Erythroblast (primary cell): ENCODE measurements around the gene SDHC.
"Not testable (repeated sequence)": the region's sequence is repeated elsewhere in the genome, so short reads cannot be mapped to it uniquely, and the experiment has no call there.

ENCODE experiments used
- DNase-seq, 2 experiments: peaks; one replicate each; lab custom pipeline; 2025; lab: John Stamatoyannopoulos, UW
- GATA1 ChIP-seq: IDR thresholded peaks from 2 replicates; pipeline ENCODE4 v1.6.1; 2011; ENCODE audit warnings: low read depth, mild to moderate bottlenecking, control low read depth, low read length, moderate library complexity
- POLR2A ChIP-seq: IDR thresholded peaks from 2 replicates; pipeline ENCODE4 v1.6.1; 2011; ENCODE audit warnings: mild to moderate bottlenecking, low read length

The SDHC gene

DNA sequence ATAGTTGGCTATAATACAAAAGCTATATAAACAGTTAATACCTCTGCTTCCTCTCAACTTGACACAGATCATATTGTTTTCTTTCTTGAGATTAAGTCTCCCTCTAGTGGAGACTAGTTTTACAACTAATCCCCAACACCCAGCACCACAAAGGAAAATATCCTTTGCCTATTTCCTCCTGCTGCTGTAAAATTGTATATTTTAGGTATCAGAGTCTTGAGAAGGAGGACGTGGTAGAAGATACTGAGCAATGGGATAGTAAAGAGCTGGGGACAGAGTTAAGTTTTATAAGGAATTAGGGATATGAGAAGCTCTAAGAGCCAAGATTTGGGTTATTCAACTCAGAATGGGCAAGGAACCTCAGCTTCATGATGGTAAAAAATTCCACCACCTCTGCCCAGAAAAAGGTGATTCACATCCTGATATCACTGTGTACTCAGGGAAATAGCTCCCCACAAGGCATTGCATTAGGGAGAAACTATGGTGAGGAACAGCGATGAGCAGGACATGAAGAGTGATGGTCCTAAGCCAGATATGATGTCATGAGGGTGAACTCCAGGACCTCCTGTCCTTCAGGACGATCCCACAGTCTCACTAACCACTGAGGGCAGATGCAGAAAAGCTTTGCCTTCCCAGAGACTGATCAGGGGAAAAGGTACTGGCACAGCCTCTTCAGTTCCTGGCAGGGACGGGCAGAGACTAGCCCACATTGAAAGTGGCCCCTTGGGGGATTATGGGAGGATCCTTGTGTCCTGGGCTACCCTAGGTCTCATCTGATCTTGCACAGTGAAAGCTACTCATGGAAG is 68.2 kb downstream of the SDHC start:
- no peak for TF ChIP-seq GATA1
- no peak for TF ChIP-seq POLR2A

GRCh38 chr1:161388639-161389038 is 74.5 kb downstream of the SDHC start:
- TF ChIP-seq GATA1 (no peak), POLR2A (no peak)
- peak; percentile 16 to 22 for DNase-seq

More for the DNA sequence above, 68.2 kb downstream of the SDHC start:
- peak; percentile 63 to 72 for DNase-seq

DNA sequence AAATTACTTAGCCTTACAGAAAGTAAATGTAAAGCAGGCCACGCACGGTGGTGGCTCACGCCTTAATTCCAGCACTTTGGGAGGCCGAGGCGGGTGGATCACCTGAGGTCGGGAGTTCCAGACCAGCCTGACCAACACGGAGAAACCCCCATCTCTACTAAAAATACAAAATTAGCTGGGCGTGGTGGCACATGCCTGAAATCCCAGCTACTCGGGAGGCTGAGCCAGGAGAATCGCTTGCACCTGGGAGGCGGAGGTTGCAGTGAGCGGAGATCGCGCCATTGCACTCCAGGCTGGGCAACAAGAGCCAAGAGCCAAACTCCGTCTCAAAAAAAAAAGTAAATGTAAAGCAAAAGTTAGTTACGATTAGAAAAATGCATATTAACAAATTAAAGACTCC is 75.0 kb downstream of the SDHC start:
- not testable (repeated sequence) for DNase-seq

GRCh38 chr1:161389691-161390558 is 75.7 kb downstream of the SDHC start:
- TF ChIP-seq POLR2A, result peak; percentile 95
- no peak for TF ChIP-seq GATA1
- DNase-seq, result peak; percentile 97 to 99

DNA sequence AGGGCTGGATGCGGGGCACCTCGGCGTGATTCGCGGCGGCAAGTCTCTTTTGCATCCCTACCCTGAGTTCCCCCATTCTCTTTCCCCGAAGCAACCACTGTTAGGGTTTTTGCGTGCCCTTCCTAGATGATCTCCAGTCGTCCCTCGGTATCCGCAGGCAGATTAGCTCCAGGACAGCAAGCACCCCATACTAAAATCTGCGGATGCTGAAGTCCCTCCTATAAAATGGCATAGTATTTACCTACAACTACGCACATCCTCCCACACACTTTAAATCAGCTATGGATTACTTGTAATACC is 76.3 kb downstream of the SDHC start:
- TF ChIP-seq POLR2A, result no peak
- TF ChIP-seq GATA1, result no peak

GRCh38 chr1:161391136-161391535 is 77.0 kb downstream of the SDHC start:
- not testable (repeated sequence) for DNase-seq

More for the DNA sequence above, 76.3 kb downstream of the SDHC start:
- no peak for DNase-seq

GRCh38 chr1:161391611-161392010 is 77.4 kb downstream of the SDHC start:
- DNase-seq, result no peak
- TF ChIP-seq GATA1 (no peak), POLR2A (no peak)

DNA sequence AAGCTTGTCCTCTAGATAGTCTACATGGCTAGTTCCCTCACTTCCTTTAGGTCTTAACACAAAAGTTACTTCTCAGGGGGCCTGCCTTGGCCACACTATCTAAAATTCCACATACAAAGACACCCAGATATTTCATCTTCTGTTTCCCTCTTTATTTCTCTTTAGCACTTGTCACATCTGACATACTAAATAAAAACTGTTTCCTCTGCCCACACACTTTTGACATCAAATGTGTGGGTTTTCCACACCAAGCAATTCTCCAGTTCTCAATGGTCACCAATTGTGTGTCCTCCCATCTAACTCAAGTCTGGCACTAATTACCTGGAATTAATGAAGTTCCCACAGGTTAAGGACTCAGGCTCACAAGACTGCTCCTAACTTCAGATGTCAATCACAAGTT is 79.0 kb downstream of the SDHC start:
- no peak for TF ChIP-seq POLR2A
- TF ChIP-seq GATA1, result no peak

GRCh38 chr1:161397038-161397437 is 82.9 kb downstream of the SDHC start:
- DNase-seq, result not testable (repeated sequence)

More for the DNA sequence above, 79.0 kb downstream of the SDHC start:
- DNase-seq, result no peak

- no peak for TF ChIP-seq GATA1
- TF ChIP-seq POLR2A, result no peak
- DNase-seq, result no peak
These were observed 84.7 kb downstream of the SDHC start for GRCh38 chr1:161398900-161399256.

DNA sequence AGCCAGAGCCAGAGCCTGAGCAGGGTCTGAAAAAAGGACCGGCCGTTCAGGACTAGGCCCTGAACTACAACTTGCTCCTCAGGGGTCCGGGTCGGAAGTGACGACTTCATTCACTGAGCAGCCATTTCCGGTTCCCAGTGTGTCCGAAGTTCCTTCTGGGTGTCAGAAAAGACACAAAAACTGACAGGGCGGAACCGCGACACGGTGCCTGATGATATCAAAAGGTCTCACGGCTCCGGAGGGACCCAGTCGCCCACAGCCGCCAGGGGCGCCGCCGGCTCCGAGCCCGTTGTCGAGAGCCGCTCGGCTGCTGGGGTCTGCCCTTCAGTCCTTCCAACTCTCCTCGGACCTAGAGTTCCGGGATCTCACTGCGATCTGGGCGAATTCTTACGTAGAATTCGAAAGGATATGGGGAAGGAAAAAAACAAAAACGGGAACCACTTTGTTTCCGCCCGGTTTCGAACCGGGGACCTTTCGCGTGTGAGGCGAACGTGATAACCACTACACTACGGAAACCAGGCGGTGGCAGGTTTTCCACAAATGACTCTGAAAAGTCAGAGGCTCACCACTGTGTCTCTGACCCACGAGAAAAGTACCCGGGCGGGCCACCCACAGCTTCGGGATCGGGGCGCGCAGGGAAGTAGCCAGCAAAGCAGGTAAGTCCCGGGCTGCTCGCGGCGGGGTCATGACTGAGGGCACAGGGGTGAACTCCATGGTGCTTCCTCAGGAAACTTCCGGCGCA is 85.2 kb downstream of the SDHC start:
- no peak for TF ChIP-seq GATA1
- peak; percentile 92 for TF ChIP-seq POLR2A
- DNase-seq, result peak; percentile 97 to 98

GRCh38 chr1:161402446-161402845 is 88.3 kb downstream of the SDHC start:
- no peak for DNase-seq
- TF ChIP-seq POLR2A, result no peak
- no peak for TF ChIP-seq GATA1

DNA sequence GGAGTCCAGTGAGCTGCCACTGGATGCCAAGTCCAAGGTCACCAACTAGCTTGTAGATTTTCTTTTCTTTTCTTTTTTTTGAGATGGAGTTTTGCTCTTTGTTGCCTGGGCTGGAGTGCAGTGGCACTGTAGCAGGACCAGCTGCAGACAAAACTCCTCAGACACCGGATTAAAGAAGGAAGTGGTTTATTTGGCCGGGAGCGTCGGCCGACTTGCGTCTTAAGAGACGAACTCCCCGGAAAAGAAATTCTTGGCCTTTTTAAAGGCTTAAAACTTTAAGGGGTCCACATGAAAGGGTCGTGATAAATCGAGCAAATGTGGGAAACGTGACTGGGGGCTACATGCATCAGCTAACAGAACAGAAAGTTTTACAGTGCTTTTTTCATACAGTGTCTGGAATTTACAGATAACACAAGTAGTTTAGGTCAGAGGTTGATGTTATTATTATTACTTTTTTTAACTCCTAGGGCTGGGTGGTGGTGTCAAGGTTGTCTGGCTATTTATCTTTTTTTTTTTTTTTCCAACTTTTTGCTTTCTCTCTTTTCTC is 89.9 kb downstream of the SDHC start:
- no peak for DNase-seq
- TF ChIP-seq POLR2A (no peak), GATA1 (no peak)

DNA sequence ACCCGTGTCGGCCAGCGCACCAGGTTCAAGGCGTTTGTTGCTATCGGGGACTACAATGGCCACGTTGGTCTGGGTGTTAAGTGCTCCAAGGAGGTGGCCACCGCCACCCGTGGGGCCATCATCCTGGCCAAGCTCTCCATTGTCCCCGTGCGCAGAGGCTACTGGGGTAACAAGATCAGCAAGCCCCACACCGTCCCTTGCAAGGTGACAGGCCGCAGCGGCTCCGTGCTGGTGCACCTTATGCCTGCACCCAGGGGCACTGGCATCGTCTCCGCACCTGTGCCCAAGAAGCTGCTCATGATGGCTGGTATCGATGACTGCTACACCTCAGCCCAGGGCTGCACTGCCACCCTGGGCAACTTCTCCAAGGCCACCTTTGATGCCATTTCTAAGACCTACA is 92.4 kb downstream of the SDHC start:
- not testable (repeated sequence) for DNase-seq
